HG03442 (cell line): Measurements from ENCODE around the gene TMEM18.

Source experiments
- ATAC-seq: cut with Tn5 transposase; IDR thresholded peaks from one replicate; pipeline ENCODE4 v1.9.1; 2021; ENCODE audit warnings: mild to moderate bottlenecking, moderate library complexity; ENCODE audit not compliant: unreplicated experiment

TMEM18 gene

GRCh38 chr2:673615-674320, 3.4 kb downstream of the TMEM18 start:
- no peak for ATAC-seq

- no peak for ATAC-seq
Measured at GRCh38 chr2:673016-673415, 4.2 kb downstream of the TMEM18 start.

- no peak for ATAC-seq
Measured at GRCh38 chr2:672606-672905, 4.7 kb downstream of the TMEM18 start.

DNA sequence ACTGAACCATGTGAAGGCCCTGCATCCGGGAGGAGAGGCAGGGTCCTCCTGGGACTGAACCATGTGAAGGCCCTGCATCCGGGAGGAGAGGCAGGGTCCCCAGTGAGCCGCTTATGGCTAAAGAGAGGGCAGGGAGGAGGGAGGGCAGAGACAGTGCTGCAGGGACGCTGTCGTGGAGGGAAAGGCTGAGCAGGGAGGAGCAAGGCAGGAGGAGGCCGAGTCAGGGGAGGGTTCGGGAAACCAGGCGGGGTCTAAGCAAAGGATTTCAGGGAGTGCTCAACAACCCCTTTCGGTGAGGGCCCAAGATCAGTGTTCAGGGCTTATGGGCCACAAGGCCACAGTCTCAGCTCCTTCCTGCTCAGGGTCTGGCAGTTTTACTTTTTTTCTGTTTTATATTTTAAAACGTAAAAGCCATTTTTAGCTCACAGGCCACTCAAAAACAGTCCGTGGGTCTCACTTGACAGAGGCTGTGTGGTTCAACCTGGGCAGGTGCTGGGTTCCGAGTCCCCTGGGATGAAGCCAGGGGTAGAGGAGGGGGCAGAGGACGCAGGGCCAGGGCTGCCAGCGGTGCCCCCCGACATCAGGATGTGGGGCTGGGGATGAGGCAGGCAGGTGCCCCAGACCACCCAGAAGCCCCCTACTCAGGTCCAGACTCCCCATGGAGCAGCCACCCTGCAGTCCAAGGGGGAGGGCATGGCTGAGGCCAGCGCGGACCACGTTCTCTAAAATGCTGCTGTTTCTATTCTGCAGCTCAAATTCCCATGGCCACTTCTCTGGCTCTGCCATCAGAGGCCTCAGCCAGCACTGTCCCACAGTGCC, 5.2 kb downstream of the TMEM18 start:
- ATAC-seq, result no peak

DNA sequence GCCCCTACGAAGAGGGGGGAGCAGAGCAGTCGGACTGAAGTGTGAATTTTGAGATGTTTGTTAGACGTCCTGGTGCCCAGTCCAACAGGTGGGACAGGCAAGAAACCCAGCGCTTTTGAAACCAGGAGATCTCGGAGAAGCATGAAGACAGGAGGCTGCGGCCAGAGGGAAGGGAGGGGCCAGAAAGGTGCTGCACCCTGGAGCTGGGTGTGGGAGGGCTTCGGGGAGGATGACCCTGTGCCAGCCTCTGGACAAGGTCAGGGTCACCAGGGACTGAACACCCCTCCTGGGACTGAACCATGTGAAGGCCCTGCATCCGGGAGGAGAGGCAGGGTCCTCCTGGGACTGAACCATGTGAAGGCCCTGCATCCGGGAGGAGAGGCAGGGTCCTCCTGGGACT, 6.1 kb downstream of the TMEM18 start:
- no peak for ATAC-seq

DNA sequence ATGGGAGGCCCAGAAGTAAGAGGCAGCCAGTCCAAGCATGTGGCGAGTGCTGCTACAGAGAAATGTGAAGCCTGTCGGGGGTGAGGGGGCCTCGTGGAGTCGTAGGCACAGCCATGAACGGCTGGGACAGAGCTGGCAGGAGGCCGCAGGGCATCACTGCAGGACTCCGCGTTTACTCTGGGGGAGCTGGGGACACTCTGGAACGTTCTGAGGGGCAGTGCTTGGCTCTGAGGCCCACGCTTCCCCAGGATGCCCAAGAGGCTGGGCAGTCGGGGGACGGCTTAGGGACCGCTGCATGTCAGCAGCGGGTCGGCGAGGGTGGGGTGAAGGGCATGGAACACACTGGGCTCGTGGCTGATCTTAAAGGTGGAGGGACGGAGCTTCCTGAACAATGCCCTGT, 6.6 kb downstream of the TMEM18 start:
- no peak for ATAC-seq

DNA sequence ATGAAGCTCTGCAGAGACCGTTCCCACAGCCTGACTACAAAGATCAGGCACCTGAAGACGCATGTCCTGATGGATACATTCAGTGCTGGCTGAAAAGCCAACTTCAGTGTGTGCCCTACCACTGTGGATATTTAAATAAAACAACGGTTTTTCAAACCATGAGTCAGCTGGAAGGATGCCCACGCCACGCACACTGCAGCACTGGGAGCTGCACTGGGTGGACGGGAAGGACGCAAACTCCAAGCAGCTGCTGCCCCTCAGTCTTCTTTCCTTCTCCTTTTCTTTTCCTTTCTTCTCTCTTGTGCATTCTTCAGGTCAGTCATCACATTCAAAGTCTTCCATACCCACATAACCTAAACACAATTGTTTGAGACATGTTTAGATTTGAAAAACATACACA, 7.9 kb downstream of the TMEM18 start:
- no peak for ATAC-seq

DNA sequence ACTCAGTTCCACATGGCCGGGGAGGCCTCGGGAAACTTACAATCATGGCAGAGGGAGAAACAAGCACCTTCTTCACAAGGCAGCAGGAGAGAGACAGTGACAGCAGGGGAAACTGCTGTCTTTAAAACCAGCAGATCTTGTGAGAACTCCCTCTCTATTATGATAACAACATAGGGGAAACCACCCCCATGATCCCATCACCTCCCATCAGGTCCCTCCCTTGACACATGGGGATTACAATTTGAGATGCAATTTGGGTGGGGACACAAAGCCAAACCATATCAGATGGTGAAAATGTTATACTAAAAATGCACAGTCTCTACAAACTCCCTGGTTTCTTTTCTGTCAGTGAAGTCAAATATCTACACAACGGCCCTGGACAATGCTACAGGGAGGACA, 9.2 kb downstream of the TMEM18 start:
- ATAC-seq, result no peak

GRCh38 chr2:667332-667999, 9.7 kb downstream of the TMEM18 start:
- ATAC-seq, result peak; percentile 53

DNA sequence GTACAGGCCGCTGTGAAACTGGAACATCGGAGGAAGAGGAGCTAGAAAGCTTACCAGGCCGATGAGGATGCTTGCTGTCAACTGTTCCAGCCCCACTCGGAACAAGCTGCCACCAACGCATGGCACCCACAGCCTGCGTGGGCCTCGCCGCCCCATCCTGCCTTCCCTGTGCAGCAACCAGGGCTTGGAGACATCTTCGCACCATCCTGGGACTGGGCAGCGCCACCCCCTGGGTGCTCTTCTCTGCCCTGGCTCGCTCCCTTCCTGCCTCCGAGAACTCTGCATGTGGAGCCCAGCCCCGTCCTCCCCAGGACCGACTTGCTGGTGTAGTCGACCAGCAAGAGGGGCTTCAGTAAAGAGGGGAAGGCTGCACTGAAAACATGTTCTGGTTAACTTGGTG, 10.8 kb downstream of the TMEM18 start:
- ATAC-seq, result no peak

GRCh38 chr2:665340-666073, 11.7 kb downstream of the TMEM18 start:
- ATAC-seq, result no peak

DNA sequence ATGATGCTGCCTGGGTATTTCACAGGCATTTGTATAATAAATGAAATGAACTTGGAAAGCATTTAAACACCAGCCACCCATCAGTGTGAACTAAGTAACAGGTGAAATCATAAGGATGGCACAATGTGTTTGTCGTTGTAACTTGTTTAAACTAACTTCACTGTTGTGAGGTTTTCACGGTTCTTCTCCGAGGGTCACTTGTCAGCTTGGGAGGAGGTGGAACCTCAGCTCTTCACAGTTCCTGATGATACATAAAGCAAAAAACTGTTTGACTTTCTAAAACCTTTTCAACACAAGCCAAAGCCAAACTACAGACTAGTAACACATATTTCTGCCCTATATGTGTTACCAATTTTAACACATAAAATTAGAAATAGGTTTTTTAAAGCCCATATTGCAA, 13.1 kb downstream of the TMEM18 start:
- ATAC-seq, result no peak

DNA sequence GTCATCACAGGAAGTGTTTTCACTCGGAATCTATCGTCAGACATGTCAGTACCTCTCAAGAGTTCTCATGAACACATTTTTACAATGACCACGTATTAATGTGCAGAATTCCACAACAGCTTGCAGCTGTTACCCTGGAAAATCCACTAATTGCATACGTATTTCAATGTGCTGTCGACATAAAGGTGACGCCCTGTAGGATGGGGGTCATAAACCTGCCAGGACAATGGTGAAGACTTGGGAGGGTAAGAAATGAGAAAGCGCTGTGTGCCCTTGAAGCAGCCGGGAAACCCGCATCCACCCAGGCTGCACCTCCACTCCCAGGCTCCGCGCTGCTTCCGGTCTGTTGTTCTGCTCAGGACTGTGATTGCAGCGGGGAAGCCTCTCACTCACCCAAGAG, 14.0 kb downstream of the TMEM18 start:
- no peak for ATAC-seq

DNA sequence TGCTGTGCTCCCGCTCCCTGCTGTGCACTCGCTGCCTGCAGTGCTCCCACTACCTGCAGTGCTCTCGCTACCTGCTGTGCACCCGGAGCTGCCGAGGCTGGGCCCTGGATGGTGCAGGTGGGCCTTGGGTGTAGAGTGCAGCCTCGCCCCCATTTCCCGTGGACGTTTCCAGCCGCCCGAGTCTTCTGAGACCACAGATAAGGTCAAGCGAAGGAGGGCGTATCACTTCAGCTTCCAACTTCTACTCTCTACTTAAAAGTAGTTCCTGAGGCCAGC, 15.9 kb downstream of the TMEM18 start:
- no peak for ATAC-seq

DNA sequence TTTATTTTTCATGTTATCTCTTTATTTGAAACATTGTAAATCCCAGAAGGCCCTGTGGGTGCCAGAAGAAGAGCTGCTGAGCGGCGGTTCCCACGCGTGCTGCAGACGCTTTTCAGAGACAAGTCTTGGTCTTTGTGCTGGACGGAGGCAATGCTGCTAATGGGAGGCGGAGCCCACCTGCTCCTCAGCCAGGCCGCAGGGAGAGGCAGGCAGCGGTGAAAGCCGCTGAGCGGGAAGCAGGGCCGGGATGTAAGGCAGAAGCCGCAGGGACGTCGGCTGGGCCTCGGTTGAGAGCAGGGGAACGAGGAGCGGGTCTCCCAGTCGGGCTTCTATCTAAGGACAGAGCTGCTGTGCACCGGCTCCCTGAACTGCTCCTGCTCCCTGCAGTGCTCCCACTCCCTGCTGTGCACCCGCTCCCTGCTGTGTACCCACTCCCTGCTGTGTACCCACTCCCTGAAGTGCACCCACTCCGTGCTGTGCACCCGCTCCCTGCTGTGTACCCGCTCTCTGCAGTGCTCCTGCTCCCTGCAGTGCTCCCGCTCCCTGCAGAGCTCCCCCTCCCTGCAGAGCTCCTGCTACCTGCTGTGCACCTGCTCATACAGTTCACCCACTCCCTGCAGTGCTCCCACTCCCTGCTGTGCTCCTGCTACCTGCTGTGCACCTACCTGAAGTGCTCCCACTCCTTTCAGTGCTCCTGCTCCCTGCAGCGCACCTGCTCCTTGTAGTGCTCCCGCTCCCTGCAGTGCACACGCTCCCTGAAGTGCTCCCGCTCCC, 16.4 kb downstream of the TMEM18 start:
- ATAC-seq, result no peak

DNA sequence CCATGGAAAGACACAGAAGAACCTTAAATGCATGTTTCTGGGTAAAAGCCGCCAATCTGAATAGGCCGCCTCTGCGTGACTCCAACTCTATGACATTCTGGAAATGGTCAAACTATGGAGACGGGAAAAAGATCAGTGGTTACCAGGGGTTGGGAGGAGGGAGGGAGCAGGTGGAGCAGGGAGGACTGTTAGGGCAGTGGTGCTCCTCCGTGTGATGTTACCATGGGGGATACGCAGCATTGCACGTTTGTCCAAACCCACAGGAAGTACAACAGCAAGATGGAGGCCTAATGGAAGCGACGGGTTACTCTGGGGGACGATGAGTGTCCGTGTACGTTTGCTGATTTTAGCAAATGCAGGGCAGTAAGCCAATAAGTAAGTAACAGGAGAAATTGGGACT, 17.2 kb downstream of the TMEM18 start:
- ATAC-seq, result no peak

GRCh38 chr2:658426-658825, 18.8 kb downstream of the TMEM18 start:
- ATAC-seq, result no peak

- no peak for ATAC-seq
Measured at GRCh38 chr2:657766-658165, 19.4 kb downstream of the TMEM18 start.

- ATAC-seq, result no peak
Measured at GRCh38 chr2:656676-657075, 20.5 kb downstream of the TMEM18 start.

DNA sequence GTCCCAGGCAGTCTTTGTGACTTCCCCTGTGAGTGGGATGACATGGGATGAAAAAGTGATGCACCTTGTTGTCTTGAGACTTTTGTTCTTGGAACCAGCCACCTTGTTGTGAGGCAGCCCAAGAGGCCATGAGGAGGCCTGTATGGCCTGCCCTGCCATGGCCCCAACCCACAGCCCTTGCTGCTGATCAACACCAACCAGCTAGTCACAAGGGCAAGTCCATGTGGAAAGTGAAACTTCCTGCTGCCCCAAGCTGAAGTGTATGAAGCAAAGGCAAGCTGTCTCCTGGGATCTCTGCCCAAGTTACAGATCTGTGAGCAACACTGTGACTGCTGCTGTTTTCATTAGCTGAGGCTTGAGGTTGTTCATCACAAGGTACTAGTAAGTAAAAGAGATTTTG, 21.6 kb downstream of the TMEM18 start:
- ATAC-seq, result no peak

DNA sequence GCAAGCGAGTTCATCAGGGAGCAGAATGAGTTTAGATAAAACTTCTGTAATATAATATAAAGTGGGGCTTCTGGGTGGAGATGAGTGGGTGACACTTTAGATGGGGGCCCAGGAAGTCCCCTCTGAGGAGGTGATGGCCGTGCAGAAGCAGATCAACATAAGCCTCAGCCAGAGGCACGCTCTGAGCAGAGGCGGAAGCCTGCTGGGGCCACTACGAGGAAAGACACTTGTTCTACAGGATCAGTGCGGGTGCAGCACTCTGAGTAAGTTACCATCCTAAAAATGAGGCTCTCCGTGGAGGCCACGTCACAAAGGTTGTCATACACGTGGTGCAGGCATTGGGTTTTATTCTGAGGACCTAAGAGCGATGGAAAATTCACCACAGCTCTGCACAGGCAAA, 22.3 kb downstream of the TMEM18 start:
- ATAC-seq, result no peak
